Fibroblast of skin of scalp (primary cell): ENCODE data around the gene WWTR1.
A peak's percentile ranks its signal among the peaks of the same experiment; 100 is the strongest.

Experiments used
- DNase-seq: peaks from one replicate; pipeline ENCODE4 v3.0.0-alpha.2; 2013

Gene WWTR1

GRCh38 chr3:149621218-149622005 is 36.4 kb downstream of the WWTR1 start:
- DNase-seq: peak; percentile 93

GRCh38 chr3:149620291-149621020 is 37.4 kb downstream of the WWTR1 start:
- DNase-seq: peak; percentile 95

GRCh38 chr3:149619136-149619535 is 38.7 kb downstream of the WWTR1 start:
- no peak for DNase-seq

- peak; percentile 27 for DNase-seq
These were observed 39.4 kb downstream of the WWTR1 start for GRCh38 chr3:149618151-149619123.

- DNase-seq: no peak
These were observed 42.0 kb downstream of the WWTR1 start for GRCh38 chr3:149615731-149616221.

- DNase-seq: no peak
These were observed 43.8 kb downstream of the WWTR1 start for GRCh38 chr3:149613988-149614387.

GRCh38 chr3:149612456-149612855 is 45.4 kb downstream of the WWTR1 start:
- DNase-seq: no peak

GRCh38 chr3:149611149-149611548 is 46.7 kb downstream of the WWTR1 start:
- DNase-seq: no peak

GRCh38 chr3:149610351-149611105 is 47.3 kb downstream of the WWTR1 start:
- no peak for DNase-seq

- no peak for DNase-seq
These were observed 48.2 kb downstream of the WWTR1 start for GRCh38 chr3:149609595-149609994.

- no peak for DNase-seq
These were observed 48.8 kb downstream of the WWTR1 start for GRCh38 chr3:149608987-149609386.

GRCh38 chr3:149605902-149606301 is 51.9 kb downstream of the WWTR1 start:
- peak; percentile 81 for DNase-seq

GRCh38 chr3:149604125-149604875 is 53.5 kb downstream of the WWTR1 start:
- peak; percentile 54 for DNase-seq

GRCh38 chr3:149603126-149604074 is 54.4 kb downstream of the WWTR1 start:
- DNase-seq: peak; percentile 86

GRCh38 chr3:149600634-149601033 is 57.2 kb downstream of the WWTR1 start:
- peak; percentile 55 for DNase-seq

- DNase-seq: no peak
These were observed 58.6 kb downstream of the WWTR1 start for GRCh38 chr3:149599236-149599635.

GRCh38 chr3:149596134-149596770 is 61.6 kb downstream of the WWTR1 start:
- peak; percentile 60 for DNase-seq

- DNase-seq: no peak
These were observed 64.2 kb downstream of the WWTR1 start for GRCh38 chr3:149593418-149594160.
